Measurements from ENCODE around the gene MAB21L4.

The MAB21L4 gene

GRCh38 chr2:240894006-240894405 lies 1.9 kb downstream of the MAB21L4 start:
- DNase-seq (ENCODE audit: low spot score) = no peak

GRCh38 chr2:240893363-240893844 lies 2.6 kb downstream of the MAB21L4 start:
- no peak for DNase-seq (ENCODE audit: low spot score)

DNA sequence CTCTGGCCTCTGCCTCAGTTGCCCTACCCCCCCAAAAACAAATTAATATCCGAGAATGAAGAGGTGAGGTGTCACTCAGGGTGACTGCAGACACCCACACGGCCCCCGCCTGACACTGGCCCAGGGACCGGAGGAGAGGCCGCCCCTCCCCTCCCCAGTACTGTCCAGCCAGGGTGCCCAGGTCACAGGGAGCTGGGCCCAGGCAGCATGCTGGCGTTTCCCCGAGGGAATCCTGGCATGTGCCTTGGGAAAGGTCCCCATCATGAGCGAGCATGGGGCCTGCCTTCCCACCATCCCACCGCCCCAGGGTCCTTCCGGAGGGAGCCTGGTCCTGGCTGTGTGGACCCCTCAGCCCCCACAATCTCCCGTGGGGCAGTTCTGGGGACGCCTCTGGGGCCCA lies 3.0 kb downstream of the MAB21L4 start:
- no peak for DNase-seq (ENCODE audit: low spot score)

DNA sequence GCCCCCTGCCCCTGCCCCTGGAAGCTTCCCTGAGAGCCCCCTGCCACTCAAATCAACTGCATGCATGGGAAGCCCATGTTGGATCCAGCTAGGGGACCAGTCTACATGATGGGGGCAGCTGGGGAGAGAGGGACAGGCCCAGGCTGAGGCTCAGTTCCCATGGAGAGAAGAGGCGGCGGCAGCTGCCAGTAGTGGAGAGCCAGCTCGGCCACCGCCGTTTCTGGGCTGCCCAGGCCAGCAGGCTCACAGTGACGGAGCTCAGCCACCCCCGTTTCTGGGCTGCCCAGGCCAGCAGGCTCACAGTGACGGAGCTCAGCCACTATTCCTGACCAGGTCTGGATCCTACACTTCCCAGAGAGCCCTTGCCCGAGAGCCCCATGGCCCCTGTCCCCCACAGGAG lies 3.6 kb downstream of the MAB21L4 start:
- DNase-seq (ENCODE audit: low spot score) = no peak

- DNase-seq (ENCODE audit: low spot score) = no peak
Measured at GRCh38 chr2:240891492-240892340, 4.2 kb downstream of the MAB21L4 start.

GRCh38 chr2:240890691-240891090 lies 5.3 kb downstream of the MAB21L4 start:
- no peak for DNase-seq (ENCODE audit: low spot score)

DNA sequence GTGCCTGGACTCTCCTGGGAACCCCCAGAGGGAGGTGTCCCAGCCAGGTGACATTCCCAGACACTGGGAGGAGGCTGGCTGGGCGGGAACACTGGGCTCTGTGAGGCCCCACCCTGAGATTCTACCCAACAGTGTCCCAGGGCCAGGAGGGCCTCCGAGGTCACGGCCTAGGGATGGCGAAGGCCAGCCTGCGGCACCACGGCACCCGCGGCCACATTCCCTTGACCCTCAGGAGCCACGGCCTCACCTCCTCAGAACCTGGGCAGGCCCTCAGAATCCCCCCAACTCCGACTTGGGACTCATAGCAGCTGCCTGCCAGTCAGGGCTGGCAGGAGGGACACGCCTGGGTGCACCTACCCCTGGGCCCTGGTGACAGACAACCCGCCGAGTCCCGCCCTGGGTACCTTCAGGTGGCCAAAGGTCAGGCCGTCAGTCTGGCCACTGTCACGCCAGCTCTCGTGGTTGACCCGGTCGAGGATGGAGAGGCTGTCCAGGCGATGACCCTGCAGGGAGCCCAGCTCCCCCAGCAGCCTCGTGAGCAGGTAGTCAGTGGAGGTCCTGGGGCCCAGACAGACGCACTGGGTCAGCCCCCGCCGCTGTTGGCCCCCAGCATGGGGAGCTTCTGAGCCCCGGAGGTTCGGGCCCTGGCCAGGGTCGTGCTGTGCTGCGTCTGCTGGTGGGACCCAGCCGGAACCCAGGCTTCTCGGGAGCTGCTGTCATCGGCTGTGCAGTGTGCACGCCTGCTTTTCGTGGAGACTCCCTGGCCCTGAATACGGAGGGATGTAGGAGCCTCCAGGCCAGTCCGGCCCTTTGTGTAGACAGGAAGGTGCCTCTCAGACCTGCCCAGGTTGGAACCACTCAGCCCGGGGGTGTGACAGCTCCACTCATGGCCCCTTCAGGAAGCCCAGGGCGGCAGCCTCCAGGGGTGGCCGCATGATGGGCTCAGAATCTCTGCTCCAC lies 6.1 kb downstream of the MAB21L4 start:
- DNase-seq (ENCODE audit: low spot score) = no peak

GRCh38 chr2:240888890-240889573 lies 6.9 kb downstream of the MAB21L4 start:
- no peak for DNase-seq (ENCODE audit: low spot score)

GRCh38 chr2:240888130-240888889 lies 7.6 kb downstream of the MAB21L4 start:
- DNase-seq (ENCODE audit: low spot score) = no peak

DNA sequence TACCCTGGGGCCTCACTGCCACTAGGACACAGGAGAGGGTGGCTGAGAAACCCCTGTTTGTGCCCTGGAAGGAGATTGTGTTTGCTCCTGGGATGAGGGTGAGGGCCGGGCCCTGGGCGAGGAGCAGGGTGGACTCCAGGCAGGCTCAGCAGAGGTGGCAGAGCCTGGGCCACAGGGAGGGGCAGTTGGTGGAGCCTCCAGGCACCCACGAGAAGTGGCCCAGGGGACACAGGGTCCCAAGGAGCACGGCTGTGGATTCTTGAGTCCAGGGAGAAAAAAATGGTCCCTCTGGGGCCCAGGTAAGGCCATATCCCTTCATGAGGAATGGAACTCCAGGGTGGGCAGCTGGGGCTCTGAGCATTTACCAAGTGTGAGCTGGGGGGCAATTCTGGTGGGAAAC lies 8.3 kb downstream of the MAB21L4 start:
- no peak for DNase-seq (ENCODE audit: low spot score)

DNA sequence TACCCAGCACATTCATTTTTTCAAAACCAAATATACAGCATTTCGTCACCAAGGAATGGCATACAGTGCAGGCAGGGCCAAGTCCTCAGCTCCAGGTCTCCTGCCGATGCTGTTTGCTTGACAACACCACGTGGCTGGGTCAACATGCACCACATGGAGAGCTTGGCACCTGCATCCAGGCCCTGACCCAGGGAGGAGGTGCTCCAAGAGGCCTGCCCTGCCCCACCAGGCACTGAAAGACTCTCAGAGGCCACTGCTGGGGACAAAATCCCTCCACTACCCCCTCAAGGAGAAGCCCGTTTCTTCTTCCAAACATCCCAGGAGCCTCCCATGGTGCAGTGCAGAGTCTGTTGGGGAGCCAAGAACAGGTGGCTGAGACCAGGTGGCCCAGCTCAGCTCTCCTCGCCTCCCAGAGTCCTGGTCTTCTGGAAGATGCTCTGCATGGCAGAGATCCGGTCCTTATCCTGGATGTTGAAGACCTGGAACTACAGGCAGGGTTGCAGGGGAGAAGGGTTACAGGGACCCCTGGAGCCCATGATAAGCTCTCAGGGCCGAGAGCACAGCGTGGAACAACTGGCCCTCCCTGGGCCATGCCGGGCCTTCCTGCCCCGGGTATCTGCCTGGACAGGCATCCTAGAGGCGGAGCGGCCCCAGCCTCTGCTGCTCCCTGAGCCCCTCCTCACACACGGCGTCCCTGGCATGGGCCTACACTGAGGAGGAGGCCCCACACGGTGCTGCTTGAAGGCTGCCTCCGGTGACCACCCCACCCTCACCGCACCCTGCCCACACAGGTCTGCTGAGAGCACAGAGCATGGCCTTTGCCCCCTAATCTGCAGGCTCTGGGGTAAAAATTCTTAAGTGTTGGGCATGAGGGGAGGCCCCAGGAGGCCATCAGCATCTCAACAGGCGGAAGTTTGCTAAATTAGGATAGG lies 9.0 kb downstream of the MAB21L4 start:
- DNase-seq (ENCODE audit: low spot score) = no peak

DNA sequence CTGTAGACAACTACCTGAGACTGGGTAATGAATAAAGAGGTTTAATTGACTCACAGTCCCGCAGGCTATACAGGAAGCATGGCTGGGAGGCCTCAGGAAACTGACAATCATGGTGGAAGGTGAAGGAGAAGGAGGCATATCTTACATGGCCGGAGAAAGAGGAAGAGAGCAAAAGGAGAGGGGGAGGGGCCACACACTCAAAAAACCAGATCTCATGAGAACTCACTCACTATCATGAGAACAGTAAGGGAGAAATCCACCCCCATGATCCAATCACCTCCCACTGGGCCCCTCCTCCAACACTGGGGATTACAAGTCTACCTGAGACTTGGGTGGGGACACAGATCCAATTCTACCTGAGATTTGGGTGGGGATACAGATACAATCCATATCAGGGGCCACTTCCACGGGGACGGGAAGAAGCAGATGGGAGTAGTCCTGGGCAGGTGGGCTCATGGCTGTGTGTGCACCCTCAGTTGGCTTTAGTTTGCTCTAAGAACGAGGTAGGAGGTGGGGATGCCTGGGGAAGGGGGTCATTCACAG lies 9.9 kb downstream of the MAB21L4 start:
- no peak for DNase-seq (ENCODE audit: low spot score)

DNA sequence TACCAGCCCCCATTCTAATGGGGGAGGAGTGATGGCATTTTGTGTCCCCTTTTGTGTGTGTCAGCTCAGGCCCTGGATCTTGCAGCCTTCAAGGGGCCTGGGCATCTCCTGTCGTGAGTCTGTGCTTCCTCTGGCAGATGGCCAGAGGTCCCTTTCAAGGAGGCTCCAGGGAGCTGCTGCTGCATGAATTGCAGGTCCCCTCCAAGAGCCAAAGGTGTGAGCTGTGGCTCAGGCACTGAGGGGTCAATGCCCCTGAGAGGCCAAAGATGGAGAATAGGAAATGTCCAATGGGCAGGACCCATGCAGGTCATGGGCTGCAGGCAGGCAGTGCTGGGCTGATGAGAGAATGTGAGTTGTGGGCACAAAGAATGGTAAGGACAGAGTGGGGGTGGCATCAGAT lies 10.4 kb downstream of the MAB21L4 start:
- DNase-seq (ENCODE audit: low spot score) = no peak

GRCh38 chr2:240884745-240885144 lies 11.2 kb downstream of the MAB21L4 start:
- no peak for DNase-seq (ENCODE audit: low spot score)

GRCh38 chr2:240884221-240884620 lies 11.7 kb downstream of the MAB21L4 start:
- no peak for DNase-seq (ENCODE audit: low spot score)

GRCh38 chr2:240881913-240882312 lies 14.0 kb downstream of the MAB21L4 start:
- no peak for DNase-seq (ENCODE audit: low spot score)

- no peak for DNase-seq (ENCODE audit: low spot score)
Measured at GRCh38 chr2:240879105-240879504, 16.9 kb downstream of the MAB21L4 start.

DNA sequence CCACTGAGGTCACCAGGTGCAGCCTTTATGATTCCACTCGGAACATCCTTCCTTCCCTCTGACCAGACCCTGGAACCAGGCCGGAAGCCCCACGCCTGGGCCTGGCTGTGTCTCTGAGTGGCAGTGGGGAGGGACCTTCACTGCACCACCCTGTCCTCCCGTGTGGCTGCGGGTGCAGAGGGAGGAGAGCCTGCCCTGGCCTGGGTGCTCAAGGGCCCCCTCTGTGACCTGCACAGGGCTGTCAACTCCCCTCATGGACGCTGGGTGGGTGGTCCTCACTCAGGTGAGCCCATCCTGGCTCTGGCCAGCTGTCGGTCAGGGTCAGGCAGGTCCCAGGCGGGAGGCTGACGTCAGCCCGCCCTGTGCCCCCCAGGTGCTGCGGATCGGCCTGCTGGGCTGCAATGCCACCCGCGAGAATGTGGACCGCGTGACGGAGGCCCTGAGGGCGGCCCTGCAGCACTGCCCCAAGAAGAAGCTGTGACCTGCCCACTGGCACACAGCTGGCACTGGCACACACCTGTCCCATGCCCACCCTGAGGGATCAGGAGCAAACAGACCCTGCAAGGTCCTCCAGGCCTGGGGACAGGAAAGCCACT lies 17.5 kb downstream of the MAB21L4 start:
- DNase-seq (ENCODE audit: low spot score) = no peak

DNA sequence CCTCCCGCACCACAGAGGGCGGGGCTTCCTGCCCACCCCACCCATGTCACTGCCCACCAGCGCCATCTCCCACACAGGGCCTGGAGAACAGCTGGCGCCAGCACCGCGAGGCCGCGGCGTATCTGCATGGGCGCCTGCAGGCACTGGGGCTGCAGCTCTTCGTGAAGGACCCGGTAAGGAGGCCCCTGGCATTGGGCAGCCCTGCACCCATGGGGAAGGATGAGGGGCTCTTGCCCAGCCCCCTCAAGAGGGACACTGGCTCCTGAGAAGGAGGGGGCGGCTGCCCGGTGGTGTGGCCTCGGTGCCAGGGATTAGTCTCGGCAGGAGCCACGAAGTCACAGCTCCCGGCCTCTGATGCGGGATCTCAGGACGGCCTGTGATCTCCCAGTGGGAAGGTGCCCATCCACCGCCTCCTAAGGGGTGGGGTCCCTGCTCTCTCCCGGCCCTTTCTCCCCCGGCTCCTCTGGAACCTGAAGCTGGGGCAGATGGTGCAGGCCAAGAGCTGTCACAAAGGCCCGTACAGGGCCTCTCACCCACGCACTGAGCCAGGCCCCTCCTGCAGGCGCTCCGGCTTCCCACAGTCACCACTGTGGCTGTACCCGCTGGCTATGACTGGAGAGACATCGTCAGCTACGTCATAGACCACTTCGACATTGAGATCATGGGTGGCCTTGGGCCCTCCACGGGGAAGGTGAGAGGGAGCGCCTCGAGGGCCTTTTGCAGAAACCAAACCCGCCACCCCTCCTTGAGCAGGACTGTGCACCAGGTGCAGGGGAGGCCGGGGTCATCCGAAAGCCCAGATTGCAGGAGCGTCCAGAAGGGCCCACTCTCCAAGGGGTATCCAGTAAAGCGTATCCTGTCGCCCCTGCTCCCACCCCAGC lies 18.3 kb downstream of the MAB21L4 start:
- no peak for DNase-seq (ENCODE audit: low spot score)

Data from kidney capillary endothelial cell (primary cell).